HG03571 (cell line): ENCODE measurements around the gene RTL1.

Experiments used
- ATAC-seq: cut with Tn5 transposase; IDR thresholded peaks from one replicate; pipeline ENCODE4 v1.9.1; 2021; ENCODE audit not compliant: unreplicated experiment

The RTL1 gene

GRCh38 chr14:100898935-100899883 lies 4.3 kb downstream of the RTL1 start:
- ATAC-seq = no peak

- no peak for ATAC-seq
These were observed 5.1 kb downstream of the RTL1 start for GRCh38 chr14:100898465-100898864.

GRCh38 chr14:100896369-100897060 lies 7.0 kb downstream of the RTL1 start:
- no peak for ATAC-seq

GRCh38 chr14:100895411-100895810 lies 8.1 kb downstream of the RTL1 start:
- ATAC-seq = no peak

GRCh38 chr14:100894416-100894815 lies 9.1 kb downstream of the RTL1 start:
- ATAC-seq = no peak

- ATAC-seq = no peak
These were observed 9.8 kb downstream of the RTL1 start for GRCh38 chr14:100893760-100894159.

- ATAC-seq = no peak
These were observed 10.3 kb downstream of the RTL1 start for GRCh38 chr14:100893228-100893601.

- ATAC-seq = no peak
These were observed 10.9 kb downstream of the RTL1 start for GRCh38 chr14:100892496-100893227.

GRCh38 chr14:100891501-100892445 lies 11.7 kb downstream of the RTL1 start:
- ATAC-seq = no peak

GRCh38 chr14:100891051-100891450 lies 12.5 kb downstream of the RTL1 start:
- no peak for ATAC-seq

- no peak for ATAC-seq
These were observed 13.3 kb downstream of the RTL1 start for GRCh38 chr14:100890061-100890850.

GRCh38 chr14:100889641-100890040 lies 13.9 kb downstream of the RTL1 start:
- ATAC-seq = no peak

GRCh38 chr14:100888789-100889315 lies 14.7 kb downstream of the RTL1 start:
- ATAC-seq = no peak

- ATAC-seq = no peak
These were observed 15.7 kb downstream of the RTL1 start for GRCh38 chr14:100887728-100888335.

- no peak for ATAC-seq
These were observed 17.9 kb downstream of the RTL1 start for GRCh38 chr14:100885617-100886016.

GRCh38 chr14:100885196-100885595 lies 18.3 kb downstream of the RTL1 start:
- ATAC-seq = no peak

- ATAC-seq = no peak
These were observed 19.1 kb downstream of the RTL1 start for GRCh38 chr14:100884456-100884855.

GRCh38 chr14:100883789-100884101 lies 19.8 kb downstream of the RTL1 start:
- ATAC-seq = no peak
